Large intestine (tissue), 12 donors: ENCODE measurements around the gene LDLRAD2. TPM values are rescaled to one million over a fixed set of nuclear protein-coding genes. Genes with fewer than 3 reads are reported as not detected.
"Not testable (repeated sequence)": the region's sequence is repeated elsewhere in the genome, so short reads cannot be mapped to it uniquely, and the experiment has no call there.

Experiments used
- DNase-seq, 2 donors: peaks; one replicate each; pipeline versions ENCODE4 v3.0.0 to v3.0.0-alpha.2; 2013
- H3K27ac ChIP-seq: one replicate; pipeline ENCODE4 v1.5.1; 2013; ENCODE audit warnings: low read length
- H3K27me3 ChIP-seq: 2 replicates; pipeline ENCODE4 v1.6.1; 2013; ENCODE audit warnings: low read length; ENCODE audit not compliant: control insufficient read depth, insufficient read depth
- H3K36me3 ChIP-seq: 2 replicates; pipeline ENCODE4 v1.6.1; 2013; ENCODE audit warnings: low read length; ENCODE audit not compliant: control insufficient read depth, insufficient read depth
- H3K4me1 ChIP-seq: one replicate; pipeline ENCODE4 v1.6.1; 2013; ENCODE audit warnings: low read length; ENCODE audit not compliant: control insufficient read depth, insufficient read depth
- H3K4me3 ChIP-seq: one replicate; pipeline ENCODE4 v1.5.1; 2013; ENCODE audit warnings: low read length
- H3K9me3 ChIP-seq: one replicate; pipeline ENCODE4 v1.6.1; 2013; ENCODE audit warnings: mild to moderate bottlenecking, low read depth, low read length, moderate library complexity; ENCODE audit not compliant: control insufficient read depth
- WGBS: methylation state at CpG from one replicate; pipeline ENCODE4 v1.1.5; 2013; ENCODE audit warnings: low lambda C conversion rate; ENCODE audit not compliant: insufficient coverage; 5-methylcytosine and 5-hydroxymethylcytosine counted together
- long read RNA-seq, 11 donors: transcript quantifications; one replicate each; lab custom pipeline, GENCODE V29; 2026
- polyA plus RNA-seq: library from polyadenylated mRNA; unstranded; fragments of 120-200 nt; gene quantifications from one replicate; pipeline ENCODE4 v1.2.1, GENCODE V29; 2013

The LDLRAD2 gene, protein sequence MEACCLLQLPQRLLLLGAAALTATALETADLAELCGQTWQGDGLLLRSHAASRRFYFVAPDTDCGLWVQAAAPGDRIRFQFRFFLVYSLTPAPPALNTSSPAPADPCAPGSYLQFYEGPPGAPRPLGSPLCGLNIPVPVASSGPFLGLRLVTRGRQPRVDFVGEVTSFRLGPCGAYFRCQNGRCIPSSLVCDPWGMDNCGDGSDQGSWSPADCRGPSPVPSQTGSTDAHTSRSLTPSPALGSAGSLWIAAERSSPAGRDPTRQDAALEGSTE
- polyA plus RNA-seq = 2.5 TPM
- long read RNA-seq, donor 1 = 0 reads
- long read RNA-seq, donor 2, partial matches to known transcripts = 11 of 11 reads
- long read RNA-seq, donor 2, other reads (novel, unspliced or antisense) = 0 of 11 reads
- long read RNA-seq, donor 3 = 0 reads
- long read RNA-seq, donor 4 = 0 reads
- long read RNA-seq, donor 5 = 0 reads
- long read RNA-seq, donor 6 = 0 reads
- long read RNA-seq, donor 7 = 0 reads
- long read RNA-seq, donor 8, partial matches to known transcripts = 12 of 12 reads
- long read RNA-seq, donor 8, other reads (novel, unspliced or antisense) = 0 of 12 reads
- long read RNA-seq, donor 9 = 0 reads
- long read RNA-seq, donor 10 = 0 reads
- long read RNA-seq, donor 11 = 0 reads

DNA sequence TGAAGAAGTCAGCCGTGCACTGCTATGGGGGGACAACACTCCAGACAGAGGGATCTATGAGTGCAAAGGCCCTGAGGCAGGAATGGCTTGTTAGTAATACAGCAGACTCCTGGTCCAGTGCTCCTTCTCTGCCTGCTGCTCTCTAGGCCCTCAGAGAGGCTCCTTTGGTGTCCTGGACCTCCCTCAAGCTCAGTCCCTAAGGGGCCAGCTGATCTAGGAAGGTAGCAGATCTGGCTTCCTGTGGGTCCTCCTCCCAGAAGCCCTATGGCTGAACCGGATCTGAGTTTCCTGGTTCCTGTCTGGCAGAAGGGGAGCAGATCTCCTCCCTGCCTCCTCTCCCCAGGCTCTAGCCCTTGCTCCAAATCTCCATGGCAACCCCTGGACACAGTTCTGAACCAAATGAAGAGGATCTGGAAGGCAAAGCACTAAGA lies at the start of gene LDLRAD2:
TSS of gene LDLRAD2 (plus strand) at position 391 of the 431 bp plus-strand sequence. CDS start 187 bp downstream, outside the sequence.
- H3K36me3 ChIP-seq = no peaks in the 10 kb centered on the region
- H3K9me3 ChIP-seq = no peaks in the 10 kb centered on the region
- no CpG with 5 or more reads among the region's 2 CpGs for WGBS
- H3K4me1 ChIP-seq = peaks cover 7% of the 10 kb centered on the region
- no peak within 1 kb of the TSS for H3K27ac ChIP-seq
- DNase-seq = no peak
- no peak within 1 kb of the TSS for H3K4me3 ChIP-seq
- no peaks in the 10 kb centered on the region for H3K27me3 ChIP-seq

DNA sequence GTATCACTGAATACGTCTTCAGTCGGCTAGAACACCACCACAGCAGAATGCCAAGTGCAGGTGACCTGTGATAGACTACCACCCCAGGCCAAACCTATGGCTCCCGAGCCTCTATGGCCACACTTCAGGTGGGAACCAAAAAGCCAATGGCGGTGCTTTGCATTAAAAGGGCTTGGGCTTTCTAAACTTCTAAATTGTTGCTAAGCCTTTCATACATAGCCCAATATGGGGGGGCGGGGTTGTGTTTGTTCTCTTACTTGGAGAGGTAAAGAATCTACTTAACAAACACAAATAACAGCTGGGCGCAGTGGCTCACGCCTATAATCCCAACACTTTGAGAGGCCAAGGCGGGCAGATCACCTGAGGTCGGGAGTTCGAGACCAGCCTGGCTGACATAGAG lies 48.8 kb upstream of the LDLRAD2 start:
- WGBS = no CpG with 5 or more reads among the region's 10 CpGs
- Histone ChIP-seq H3K9me3 (no peaks in the 10 kb centered on the region), H3K36me3 (no peaks in the 10 kb centered on the region), H3K27ac (no peak overlapping the region), H3K4me1 (no peaks in the 10 kb centered on the region), H3K4me3 (no peak overlapping the region), H3K27me3 (no peaks in the 10 kb centered on the region)
- DNase-seq = no peak

DNA sequence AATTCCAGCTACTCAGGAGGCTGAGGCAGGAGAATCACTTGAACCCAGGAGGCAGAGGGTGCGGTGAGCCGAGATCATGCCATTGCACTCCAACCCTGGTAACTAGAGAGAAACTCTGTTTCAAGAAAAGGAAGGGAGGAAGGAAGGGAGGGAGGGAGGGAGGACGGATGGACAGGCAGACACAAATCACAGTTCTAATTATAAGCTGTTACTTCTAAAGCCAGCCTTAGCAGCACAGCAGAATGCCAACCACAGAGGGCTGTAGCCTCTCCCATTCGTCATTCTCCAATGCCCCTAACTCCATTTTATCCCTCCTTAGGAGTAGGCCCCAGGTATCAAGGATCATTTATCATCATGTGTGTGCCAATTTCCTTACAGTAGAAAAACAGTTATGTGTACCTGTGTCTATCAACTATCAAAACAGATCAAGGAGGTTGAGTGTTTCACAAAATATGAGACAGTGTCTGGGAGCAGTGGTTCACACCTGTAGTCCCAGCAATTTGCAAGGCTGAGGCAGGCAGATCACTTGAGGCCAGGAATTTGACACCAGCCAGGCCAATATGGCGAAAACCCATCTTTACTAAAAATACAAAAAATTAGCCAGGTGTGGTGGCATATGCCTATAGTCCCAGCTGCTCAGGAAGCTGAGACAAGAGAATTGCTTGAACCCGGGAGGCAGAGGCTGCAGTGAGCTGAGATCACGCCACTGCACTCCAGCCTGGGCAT lies 48.2 kb upstream of the LDLRAD2 start:
- Histone ChIP-seq H3K4me1 (no peaks in the 10 kb centered on the region), H3K36me3 (no peaks in the 10 kb centered on the region), H3K4me3 (no peak overlapping the region), H3K27me3 (no peaks in the 10 kb centered on the region), H3K9me3 (no peaks in the 10 kb centered on the region), H3K27ac (no peak overlapping the region)
- no peak for DNase-seq
- 83% methylated on average over 1 of the region's 7 CpGs for WGBS

DNA sequence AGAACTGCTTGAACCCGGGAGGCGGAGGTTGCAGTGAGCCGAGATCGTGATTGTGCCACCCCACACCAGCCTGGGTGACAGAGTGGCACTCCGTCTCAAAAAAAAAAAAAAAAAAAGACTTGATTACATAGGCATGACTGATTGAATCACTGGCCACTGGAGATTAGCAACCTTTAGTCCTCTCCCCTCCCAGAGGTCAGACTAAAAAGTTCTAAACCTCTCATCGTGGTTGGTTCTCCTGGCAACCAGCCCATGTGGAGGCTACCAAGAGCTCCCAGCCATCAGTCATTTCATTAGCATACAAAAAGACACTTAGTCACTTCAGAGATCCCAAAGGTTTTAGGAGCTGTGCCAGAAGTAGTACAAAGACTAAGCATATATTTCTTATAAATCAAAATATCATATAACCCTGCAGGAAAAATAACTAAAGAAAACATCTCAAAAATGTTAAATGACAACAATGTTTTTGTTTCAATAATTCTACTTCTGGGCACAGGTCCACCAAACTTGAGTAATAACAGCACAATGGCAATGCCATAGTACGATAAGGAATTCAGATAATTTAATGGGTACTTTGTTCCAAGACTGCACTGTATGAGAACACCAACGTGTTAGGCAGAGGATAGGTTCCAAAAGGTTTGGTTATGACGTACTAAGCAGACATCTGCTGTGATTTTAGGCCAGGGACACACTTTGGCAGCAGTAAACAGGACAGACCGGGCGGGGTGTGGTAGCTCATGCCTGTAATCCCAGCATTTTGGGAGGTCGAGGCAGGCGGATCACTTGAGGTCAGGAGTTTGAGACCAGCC lies 47.2 kb upstream of the LDLRAD2 start:
- Histone ChIP-seq H3K9me3 (no peaks in the 10 kb centered on the region), H3K27ac (no peak overlapping the region), H3K27me3 (no peaks in the 10 kb centered on the region), H3K4me1 (no peaks in the 10 kb centered on the region), H3K4me3 (no peak overlapping the region), H3K36me3 (peaks cover 2% of the 10 kb centered on the region)
- DNase-seq = no peak
- WGBS = no CpG with 5 or more reads among the region's 13 CpGs

DNA sequence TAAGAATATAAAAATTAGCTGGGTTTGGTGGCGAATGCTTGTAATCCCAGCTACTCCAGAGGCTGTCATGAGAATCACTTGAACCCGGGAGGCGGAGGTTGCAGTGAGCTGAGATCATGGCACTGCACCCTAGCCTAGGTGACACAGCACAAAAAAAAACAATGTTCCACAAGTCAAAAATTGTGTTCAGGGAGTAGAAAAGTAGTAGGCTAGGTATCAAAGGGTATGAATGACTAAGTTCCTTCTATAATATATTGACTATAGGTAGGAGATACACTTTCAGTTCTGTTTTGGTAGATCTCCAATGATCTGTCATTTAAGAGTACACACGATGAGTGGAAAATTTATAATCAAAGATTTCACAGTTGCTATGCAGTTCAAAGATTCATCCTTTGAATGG lies 45.9 kb upstream of the LDLRAD2 start:
- Histone ChIP-seq H3K27ac (no peak overlapping the region), H3K27me3 (no peaks in the 10 kb centered on the region), H3K4me1 (no peaks in the 10 kb centered on the region), H3K4me3 (no peak overlapping the region), H3K9me3 (no peaks in the 10 kb centered on the region), H3K36me3 (peaks cover 2% of the 10 kb centered on the region)
- DNase-seq = no peak
- no CpG with 5 or more reads among the region's 4 CpGs for WGBS

DNA sequence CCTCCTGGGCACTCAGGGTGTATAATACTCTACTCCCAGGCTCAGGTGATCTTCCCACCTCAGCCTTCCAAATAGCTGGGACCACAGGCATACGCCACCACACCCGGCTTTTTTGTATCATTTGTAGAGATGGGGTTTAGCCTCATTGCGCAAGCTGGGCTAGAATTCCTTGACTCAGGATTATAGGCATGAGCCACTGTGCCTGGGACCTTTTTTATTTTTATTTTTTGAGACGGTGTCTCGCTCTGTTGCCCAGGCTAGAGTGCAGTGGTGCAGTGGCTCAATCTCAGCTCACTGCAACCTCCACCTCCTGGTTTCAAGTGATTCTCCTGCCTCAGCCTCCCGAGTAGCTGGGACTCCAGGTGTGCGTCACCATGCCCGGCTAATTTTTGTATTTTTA lies 45.0 kb upstream of the LDLRAD2 start:
- 100% methylated on average over 1 of the region's 8 CpGs for WGBS

DNA sequence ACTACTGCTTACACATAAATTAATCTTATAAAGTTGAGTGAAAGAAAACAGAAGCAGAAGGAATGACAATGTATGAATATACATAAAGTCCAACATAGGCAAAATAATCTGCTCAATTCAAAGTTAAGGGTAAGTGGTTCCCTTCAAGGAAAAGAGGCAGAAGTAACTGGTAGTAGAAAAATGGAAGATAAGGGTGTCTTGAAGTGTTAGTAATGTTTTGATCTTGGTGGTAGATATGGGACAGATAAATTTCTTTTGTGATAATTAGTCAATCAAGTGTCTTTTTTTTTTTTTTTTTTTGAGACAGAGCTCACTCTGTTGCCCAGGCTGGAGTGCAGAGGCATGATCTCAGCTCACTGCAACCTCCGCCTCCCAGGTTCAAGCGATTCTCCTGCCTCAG lies 41.9 kb upstream of the LDLRAD2 start:
- Histone ChIP-seq H3K27me3 (no peaks in the 10 kb centered on the region), H3K27ac (no peak overlapping the region), H3K4me1 (no peaks in the 10 kb centered on the region), H3K4me3 (no peak overlapping the region), H3K36me3 (peaks cover 2% of the 10 kb centered on the region), H3K9me3 (no peaks in the 10 kb centered on the region)
- WGBS = no CpG with 5 or more reads among the region's 2 CpGs
- no peak for DNase-seq

More for the DNA sequence above, 45.0 kb upstream of the LDLRAD2 start:
- H3K36me3 ChIP-seq, H3K4me3 ChIP-seq, H3K27ac ChIP-seq, H3K27me3 ChIP-seq, H3K4me1 ChIP-seq, H3K9me3 ChIP-seq, DNase-seq: not testable (repeated sequence)

DNA sequence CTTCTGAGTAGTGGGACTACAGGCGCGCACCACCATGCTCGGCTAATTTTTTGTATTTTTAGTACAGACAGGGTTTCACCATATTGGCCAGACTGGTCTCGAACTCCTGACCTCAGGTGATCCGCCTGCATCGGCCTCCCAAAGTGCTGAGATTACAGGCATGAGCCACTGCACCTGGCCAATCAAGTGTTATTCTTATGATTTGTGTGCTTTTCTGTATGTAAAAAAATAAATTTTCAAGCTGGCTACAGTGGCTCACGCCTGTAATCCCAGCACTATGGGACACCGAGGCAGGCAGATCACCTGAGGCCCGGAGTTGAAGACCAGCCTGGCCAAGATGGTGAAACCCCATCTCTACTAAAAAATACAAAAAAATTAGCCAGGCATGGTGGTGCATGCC lies 41.5 kb upstream of the LDLRAD2 start:
- not testable (repeated sequence) for H3K36me3 ChIP-seq, H3K9me3 ChIP-seq, H3K4me1 ChIP-seq

DNA sequence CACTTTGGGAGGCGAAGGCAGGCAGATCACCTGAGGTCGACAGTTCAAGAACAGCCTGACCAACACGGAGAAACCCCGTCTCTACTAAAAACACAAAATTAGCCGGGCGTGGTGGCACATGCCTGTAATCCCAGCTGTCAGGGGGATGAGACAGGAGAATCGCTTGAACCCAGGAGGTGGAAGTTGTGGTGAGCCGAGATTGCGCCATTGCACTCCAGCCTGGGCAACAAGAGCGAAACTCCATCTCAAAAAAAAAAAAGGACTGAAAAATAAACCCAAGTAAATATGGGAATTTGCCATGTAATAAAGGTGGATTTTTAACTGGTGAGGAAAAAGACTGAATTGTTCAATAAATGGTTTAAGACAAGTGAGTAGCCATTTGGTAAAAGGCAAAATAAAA lies 40.4 kb upstream of the LDLRAD2 start:
- not testable (repeated sequence) for H3K27me3 ChIP-seq, H3K27ac ChIP-seq, H3K9me3 ChIP-seq, H3K36me3 ChIP-seq, H3K4me1 ChIP-seq, DNase-seq, H3K4me3 ChIP-seq
- no CpG with 5 or more reads among the region's 10 CpGs for WGBS

More for the DNA sequence above, 41.5 kb upstream of the LDLRAD2 start:
- no CpG with 5 or more reads among the region's 9 CpGs for WGBS
- H3K27me3 ChIP-seq, DNase-seq, H3K27ac ChIP-seq, H3K4me3 ChIP-seq: not testable (repeated sequence)

DNA sequence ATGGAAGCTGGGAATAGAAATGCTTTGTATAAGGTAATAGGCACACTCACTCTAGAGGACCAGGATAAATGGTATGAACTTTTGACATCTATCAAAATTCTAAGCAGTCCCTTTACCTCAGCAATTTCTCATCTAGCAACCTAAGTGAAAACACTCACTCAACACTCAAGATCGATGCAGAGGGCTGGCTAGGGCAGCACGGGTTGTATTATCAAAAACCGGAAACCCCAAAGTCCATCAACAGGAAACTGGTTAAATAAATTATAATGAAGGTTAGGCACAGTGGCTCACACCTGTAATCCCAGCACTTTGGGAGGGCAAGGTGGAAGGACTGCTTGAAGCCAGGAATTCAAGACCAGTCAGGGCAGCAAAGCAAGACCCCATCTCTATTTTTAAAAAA lies 38.5 kb upstream of the LDLRAD2 start:
- H3K36me3 ChIP-seq = peaks cover 4% of the 10 kb centered on the region
- H3K4me3 ChIP-seq = no peak overlapping the region
- H3K4me1 ChIP-seq = no peaks in the 10 kb centered on the region
- peaks cover 4% of the 10 kb centered on the region for H3K9me3 ChIP-seq
- no peak for DNase-seq
- no CpG with 5 or more reads among the region's 3 CpGs for WGBS
- no peak overlapping the region for H3K27ac ChIP-seq
- H3K27me3 ChIP-seq = no peaks in the 10 kb centered on the region
